Measurements from ENCODE around the gene LPA.

Gene LPA

DNA sequence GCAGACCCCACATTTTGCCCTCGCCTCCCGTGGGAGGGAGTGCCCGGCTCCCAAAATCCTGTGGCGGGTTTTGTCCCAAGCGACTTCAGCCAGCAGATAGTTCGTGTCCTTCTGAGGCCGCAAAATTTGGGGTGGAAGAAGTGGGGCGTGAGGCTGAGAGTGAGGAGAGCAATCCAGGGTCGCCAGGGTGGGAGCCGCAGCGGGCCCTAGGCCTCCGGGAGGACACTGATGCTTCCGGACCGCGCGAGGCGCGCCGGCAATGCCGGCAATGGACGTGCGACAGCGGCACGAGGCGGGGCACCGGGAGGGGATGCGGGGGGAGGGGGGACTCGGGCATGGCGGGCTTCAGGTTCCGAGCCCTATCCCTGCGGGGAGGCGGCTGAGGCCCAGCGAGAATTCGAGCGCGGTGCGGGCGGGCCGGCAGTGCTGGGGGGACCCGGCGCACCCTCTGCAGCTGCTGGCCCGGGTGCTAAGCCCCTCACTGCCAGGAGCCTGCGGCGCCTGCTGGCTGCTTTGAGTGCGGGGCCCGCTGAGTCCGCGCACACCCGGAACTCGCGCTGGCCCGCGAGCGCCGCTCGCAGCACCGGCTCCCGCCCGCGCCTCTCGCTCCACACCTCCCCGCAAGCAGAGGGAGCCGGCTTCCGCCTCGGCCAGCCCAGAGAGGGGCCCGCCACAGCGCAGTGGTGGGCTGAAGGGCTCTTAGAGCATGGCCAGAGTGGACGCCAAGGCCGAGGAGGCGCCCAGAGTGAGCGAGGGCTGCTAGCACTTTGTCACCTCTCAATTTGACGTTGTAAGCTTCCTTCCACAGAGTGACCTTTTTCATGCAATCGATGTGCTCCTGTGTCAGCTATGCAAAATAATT lies 143.8 kb downstream of the LPA start:
- DNase-seq (ENCODE audit: low spot score), result peak; percentile 47

DNA sequence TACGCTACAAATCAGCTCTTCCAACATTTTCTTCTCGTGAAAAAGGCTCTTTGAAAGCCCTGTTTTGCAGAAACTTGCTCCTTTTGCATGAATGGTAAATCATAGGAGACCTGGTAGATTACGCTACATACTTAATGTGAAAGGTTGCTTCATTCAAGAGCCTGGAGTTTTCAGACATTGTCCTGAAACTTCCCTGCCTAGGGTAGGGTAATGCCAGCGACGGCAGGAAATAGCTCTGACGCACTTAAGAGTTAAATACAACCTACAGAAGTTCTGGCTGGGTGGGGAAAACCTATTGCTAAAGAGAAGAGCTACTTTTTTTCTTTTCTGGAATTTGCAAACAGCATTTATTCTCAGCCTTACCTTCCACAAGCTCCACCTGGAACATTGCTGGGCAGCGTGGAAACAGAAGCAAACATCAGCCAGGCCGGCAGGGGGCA lies 144.5 kb downstream of the LPA start:
- peak; percentile 57 for DNase-seq (ENCODE audit: low spot score)

GRCh38 chr6:160519133-160519532 lies 144.9 kb downstream of the LPA start:
- DNase-seq (ENCODE audit: low spot score), result no peak

DNA sequence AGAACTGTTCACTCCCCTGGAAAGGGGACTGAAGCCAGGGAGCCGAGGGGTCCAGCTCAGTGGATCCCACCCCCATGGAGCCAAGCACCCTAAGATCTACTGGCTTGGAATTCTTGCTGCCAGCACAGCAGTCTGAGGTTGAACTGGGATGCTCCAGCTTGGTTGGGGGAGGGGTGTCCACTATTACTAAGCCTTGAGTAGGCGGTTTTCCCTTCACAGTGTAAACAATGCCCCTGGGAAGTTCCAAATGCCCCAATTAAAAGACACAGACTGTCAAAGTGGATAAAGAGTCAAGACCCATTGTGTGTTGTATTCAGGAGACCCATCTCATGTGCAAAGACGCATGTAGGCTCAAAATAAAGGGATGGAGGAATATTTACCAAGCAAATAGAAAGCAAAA lies 150.2 kb downstream of the LPA start:
- no peak for DNase-seq (ENCODE audit: low spot score)

- DNase-seq (ENCODE audit: low spot score), result no peak
Observed at GRCh38 chr6:160510976-160511617, 153.0 kb downstream of the LPA start.

GRCh38 chr6:160510199-160510598 lies 153.9 kb downstream of the LPA start:
- DNase-seq (ENCODE audit: low spot score), result no peak

GRCh38 chr6:160509610-160510009 lies 154.5 kb downstream of the LPA start:
- no peak for DNase-seq (ENCODE audit: low spot score)

DNA sequence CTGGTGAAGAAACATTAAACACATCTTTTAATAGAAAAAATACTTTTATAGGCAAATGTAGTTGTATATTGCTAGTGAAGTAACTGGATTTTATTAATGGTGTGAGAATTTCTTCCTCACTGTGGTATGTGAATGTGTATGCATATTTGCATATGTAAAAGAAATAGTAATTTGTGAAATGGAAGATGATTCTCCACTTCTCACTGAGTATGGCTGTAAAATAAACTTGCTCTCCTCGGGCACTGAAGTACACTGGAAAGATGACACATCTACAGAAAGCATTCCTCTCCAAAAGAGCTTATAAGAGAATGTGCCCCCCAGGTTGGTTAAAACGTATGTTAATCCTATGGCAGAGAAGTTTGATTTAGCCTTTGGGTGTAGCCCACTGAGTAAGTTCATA lies 155.5 kb downstream of the LPA start:
- DNase-seq (ENCODE audit: low spot score), result no peak

- DNase-seq (ENCODE audit: low spot score), result no peak
Observed at GRCh38 chr6:160507420-160507819, 156.7 kb downstream of the LPA start.

DNA sequence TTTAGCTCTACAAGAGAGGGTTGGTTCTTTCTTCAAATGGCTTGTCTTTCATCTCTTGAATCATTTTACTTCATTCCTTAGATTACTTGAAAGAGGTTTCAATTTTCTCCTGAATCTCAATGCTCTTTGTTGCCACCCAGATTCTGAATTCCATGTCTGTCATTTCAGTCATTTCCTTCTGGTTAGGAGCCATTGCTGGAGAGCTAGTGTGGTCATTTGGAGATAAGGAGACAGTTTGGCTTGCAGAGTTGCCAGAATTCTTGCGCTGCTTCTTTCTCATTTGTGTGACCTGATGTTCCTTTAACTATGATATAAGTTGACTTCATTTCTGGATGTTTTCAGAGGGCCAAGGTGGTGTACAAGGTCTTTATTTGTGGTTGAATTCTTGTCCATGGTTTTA lies 158.1 kb downstream of the LPA start:
- no peak for DNase-seq (ENCODE audit: low spot score)

- DNase-seq (ENCODE audit: low spot score), result no peak
Observed at GRCh38 chr6:160500639-160501038, 163.4 kb downstream of the LPA start.

DNA sequence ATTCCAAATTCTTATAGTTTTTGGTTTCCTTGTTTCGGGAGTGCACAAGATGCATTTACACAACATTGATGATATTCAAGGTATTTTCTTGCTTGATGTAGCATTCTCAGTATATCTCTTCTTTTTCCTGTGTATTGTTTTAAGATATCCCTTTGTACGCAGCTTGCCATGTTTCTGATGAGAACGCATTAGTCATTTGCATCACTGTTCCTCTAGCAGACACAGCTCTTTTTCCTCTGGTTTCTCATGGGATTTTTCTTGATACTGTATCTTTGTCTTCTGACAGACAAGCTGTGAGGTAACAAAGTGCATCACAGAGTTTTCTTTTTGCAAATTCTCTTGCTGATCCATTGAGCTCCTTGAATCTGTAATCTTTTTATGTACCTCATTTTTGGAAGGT lies 169.5 kb downstream of the LPA start:
- DNase-seq (ENCODE audit: low spot score), result no peak

DNA sequence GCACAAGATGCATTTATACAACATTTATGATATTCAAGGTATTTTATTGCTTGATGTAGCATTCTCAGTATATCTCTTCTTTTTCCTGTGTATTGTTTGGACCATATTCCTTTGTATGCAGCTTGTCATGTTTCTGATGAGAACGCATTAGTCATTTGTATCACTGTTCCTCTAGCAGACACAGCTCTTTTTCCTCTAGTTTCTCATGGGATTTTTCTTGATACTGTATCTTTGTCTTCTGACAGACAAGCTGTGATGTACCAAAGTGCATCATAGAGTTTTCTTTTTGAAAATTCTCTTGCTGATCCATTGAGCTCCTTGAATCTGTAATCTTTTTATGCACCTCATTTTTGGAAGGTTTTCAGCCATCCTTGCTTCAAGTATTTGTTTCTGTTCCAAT lies 175.0 kb downstream of the LPA start:
- DNase-seq (ENCODE audit: low spot score), result no peak

DNA sequence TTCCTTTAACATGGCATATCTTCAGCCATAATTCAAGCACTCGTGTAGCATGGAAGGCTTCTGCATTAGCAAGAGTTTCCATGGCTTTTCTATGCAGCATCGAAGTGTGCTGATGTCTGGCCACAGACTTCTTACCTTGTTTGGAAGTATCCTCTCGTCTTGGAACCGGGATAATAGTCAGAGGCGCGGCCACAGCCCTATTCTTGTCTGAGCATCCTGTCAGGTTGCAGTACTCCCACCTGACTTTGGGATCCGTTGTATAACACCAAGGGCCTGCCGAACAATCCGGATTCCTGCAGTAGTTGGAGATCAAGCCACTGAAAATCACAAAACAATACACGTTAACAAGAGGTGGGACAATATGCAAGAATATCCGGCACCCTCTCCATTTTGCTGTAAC lies 177.0 kb downstream of the LPA start:
- DNase-seq (ENCODE audit: low spot score), result no peak
